ENCODE results near the gene MAP2K1.

Gene MAP2K1

DNA sequence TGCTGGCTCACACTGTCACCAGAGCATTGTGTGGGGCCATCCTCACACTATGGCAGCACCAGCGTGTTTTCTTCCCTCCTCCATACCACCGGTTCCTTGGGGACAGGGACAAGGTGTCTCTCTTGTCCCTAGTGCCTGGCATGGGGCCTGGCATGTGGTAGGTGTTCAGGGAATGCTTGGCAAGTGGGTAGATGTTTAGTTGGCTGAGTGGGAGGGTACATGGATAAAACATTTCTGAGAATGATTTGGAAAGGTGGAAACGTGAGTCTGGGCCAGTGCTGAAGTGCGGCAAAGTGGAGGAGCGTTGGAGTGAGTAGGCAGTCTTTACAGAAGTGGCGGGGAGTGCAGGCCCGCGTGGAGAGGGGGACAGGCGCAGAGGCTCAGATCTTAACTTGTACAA lies 95.8 kb downstream of the MAP2K1 start:
- H3K36me3 ChIP-seq (ENCODE audit: control insufficient read depth in 1 of 2, insufficient read depth in 2 of 2, low read length in 2 of 2) = peaks cover 6 to 26% of the 10 kb centered on the region in 2 donors
- H3K27me3 ChIP-seq (ENCODE audit: low read depth, low read length) = no peaks in the 10 kb centered on the region
- no peak overlapping the region for H3K4me3 ChIP-seq (ENCODE audit: low read depth in 1 of 2, low read length in 2 of 2)
- H3K4me1 ChIP-seq (ENCODE audit: control insufficient read depth in 1 of 2, insufficient read depth in 2 of 2, low read length in 2 of 2) = no peaks in the 10 kb centered on the region
- H3K27ac ChIP-seq (ENCODE audit: low read length) = no peak overlapping the region
- no peaks in the 10 kb centered on the region for H3K9me3 ChIP-seq (ENCODE audit: control insufficient read depth in 1 of 2, low read length in 2 of 2)

DNA sequence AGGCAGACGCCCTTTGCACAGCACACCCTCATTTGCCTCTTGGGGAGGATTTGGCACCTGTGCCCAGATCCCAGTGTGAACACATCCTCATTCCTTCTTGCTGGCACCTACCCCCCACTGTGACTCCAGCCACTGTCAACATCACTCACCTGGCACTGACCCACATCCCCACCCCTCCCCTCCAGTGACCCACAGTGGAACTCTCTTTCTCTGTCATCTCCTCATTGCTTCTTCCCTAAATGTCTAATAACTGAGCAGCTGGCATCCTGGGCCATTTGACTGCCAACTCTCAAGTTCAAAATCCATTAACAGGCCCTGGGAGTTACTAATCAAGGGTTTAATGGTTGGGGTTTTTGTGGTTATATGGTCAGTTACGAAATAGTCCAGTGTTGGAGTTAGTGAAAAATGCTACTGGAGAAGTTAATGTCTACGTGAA lies 96.4 kb downstream of the MAP2K1 start:
- H3K27ac ChIP-seq (ENCODE audit: low read length) = no peak overlapping the region
- no peak overlapping the region for H3K4me3 ChIP-seq (ENCODE audit: low read depth in 1 of 2, low read length in 2 of 2)
- H3K27me3 ChIP-seq (ENCODE audit: low read depth, low read length) = no peaks in the 10 kb centered on the region
- peaks cover 12 to 30% of the 10 kb centered on the region in 2 donors for H3K36me3 ChIP-seq (ENCODE audit: control insufficient read depth in 1 of 2, insufficient read depth in 2 of 2, low read length in 2 of 2)
- H3K4me1 ChIP-seq (ENCODE audit: control insufficient read depth in 1 of 2, insufficient read depth in 2 of 2, low read length in 2 of 2) = no peaks in the 10 kb centered on the region
- H3K9me3 ChIP-seq (ENCODE audit: control insufficient read depth in 1 of 2, low read length in 2 of 2) = no peaks in the 10 kb centered on the region

DNA sequence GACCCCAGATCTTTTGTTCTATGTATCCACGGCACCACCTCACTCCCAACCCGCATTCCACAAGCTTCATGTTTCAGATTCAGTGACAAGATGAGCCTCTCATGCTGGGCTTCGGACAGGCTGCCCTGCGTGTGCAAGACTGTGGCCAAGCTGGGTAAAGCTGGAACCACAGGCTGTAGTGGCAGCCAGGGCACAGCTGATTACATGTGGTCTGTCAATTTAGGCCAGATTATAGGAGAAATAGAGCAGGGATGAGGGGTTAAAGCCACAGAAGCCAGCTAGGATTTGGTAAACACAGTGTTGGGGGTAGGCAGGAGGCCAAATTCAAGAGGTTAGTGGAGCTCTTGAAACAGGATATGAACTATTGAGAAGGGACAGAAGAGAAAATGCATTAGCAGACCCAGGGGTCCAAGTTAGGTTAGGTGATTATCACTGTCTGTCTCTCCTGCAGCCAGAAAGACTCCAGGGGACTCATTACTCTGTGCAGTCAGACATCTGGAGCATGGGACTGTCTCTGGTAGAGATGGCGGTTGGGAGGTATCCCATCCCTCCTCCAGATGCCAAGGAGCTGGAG lies 97.9 kb downstream of the MAP2K1 start:
- Histone ChIP-seq H3K4me3 (ENCODE audit: low read depth in 1 of 2, low read length in 2 of 2) (no peak overlapping the region), H3K9me3 (ENCODE audit: control insufficient read depth in 1 of 2, low read length in 2 of 2) (no peaks in the 10 kb centered on the region), H3K36me3 (ENCODE audit: control insufficient read depth in 1 of 2, insufficient read depth in 2 of 2, low read length in 2 of 2) (peaks cover 16 to 42% of the 10 kb centered on the region in 2 donors), H3K4me1 (ENCODE audit: control insufficient read depth in 1 of 2, insufficient read depth in 2 of 2, low read length in 2 of 2) (no peaks in the 10 kb centered on the region), H3K27ac (ENCODE audit: low read length) (no peak overlapping the region), H3K27me3 (ENCODE audit: low read depth, low read length) (no peaks in the 10 kb centered on the region)

DNA sequence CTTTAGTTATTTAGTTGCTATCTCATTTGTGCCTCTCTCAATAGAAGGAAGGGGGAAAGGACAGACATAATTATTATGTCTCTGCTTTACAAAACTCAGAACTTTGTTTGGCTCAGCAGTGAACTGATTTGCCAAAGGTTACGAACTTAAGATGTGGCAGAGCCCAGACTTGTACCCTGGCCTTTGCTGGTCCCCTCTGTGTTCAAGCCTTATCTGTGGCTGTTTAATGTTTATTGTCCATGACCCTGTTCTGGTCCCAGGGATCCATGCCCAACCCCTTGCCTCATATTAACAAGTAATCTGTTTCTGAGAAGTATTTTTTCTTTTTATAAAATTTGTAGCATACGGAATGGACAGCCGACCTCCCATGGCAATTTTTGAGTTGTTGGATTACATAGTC lies 100.2 kb downstream of the MAP2K1 start:
- Histone ChIP-seq H3K36me3 (ENCODE audit: control insufficient read depth in 1 of 2, insufficient read depth in 2 of 2, low read length in 2 of 2) (peaks cover 22 to 51% of the 10 kb centered on the region in 2 donors), H3K4me3 (ENCODE audit: low read depth in 1 of 2, low read length in 2 of 2) (no peak overlapping the region), H3K4me1 (ENCODE audit: control insufficient read depth in 1 of 2, insufficient read depth in 2 of 2, low read length in 2 of 2) (no peaks in the 10 kb centered on the region)

DNA sequence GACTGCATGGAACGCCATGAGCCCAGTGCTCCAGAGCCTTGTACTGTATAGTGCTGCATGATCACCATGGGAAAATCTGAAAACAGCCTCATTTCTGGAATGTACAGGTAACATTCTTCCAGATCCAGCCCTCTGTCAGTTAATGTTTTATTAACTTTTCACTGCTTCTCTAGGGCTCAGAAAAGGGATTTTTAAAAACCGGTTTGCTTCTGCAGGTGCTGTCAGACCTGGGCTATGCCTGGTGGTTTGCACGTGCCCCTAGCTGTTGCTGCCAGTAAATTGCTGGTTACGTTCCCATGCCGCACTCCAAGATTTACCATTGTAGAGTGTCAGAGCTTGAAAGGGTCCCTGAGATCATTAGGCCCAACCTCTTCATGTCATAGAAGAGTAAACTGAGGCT lies 101.8 kb downstream of the MAP2K1 start:
- no peaks in the 10 kb centered on the region for H3K4me1 ChIP-seq (ENCODE audit: control insufficient read depth in 1 of 2, insufficient read depth in 2 of 2, low read length in 2 of 2)
- H3K9me3 ChIP-seq (ENCODE audit: control insufficient read depth in 1 of 2, low read length in 2 of 2) = no peaks in the 10 kb centered on the region
- no peak overlapping the region for H3K27ac ChIP-seq (ENCODE audit: low read length)
- no peak overlapping the region for H3K4me3 ChIP-seq (ENCODE audit: low read depth in 1 of 2, low read length in 2 of 2)
- H3K27me3 ChIP-seq (ENCODE audit: low read depth, low read length) = no peaks in the 10 kb centered on the region
- H3K36me3 ChIP-seq (ENCODE audit: control insufficient read depth in 1 of 2, insufficient read depth in 2 of 2, low read length in 2 of 2) = peaks cover 31 to 53% of the 10 kb centered on the region in 2 donors

More for the DNA sequence above, 100.2 kb downstream of the MAP2K1 start:
- Histone ChIP-seq H3K27ac (ENCODE audit: low read length) (no peak overlapping the region), H3K27me3 (ENCODE audit: low read depth, low read length) (no peaks in the 10 kb centered on the region), H3K9me3 (ENCODE audit: control insufficient read depth in 1 of 2, low read length in 2 of 2) (no peaks in the 10 kb centered on the region)

DNA sequence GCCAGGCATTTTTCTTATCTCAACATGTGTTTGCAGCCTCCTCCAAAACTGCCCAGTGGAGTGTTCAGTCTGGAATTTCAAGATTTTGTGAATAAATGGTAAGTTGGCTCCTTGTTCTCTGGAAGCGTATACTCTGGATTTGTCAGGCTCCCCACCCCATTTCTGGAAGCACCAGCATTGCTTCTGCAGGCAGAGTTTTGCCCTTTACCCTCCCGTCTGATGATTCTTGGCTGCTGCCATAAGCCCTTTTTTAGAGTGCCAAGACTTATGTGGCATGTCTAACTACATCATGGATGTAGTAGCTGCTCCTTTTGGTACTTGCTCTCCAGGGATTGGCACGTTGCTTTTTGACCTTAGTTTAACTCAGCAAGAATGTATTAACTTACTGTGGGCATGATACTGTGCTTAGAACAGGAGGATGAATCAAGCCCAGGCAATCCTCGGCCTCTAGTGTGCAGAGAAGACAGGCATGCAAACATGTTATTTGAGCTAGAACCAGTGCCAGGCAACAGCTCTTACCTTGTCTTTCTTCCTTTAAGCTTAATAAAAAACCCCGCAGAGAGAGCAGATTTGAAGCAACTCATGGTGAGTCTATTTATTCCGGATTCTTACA lies 102.6 kb downstream of the MAP2K1 start:
- no peak overlapping the region for H3K4me3 ChIP-seq (ENCODE audit: low read depth in 1 of 2, low read length in 2 of 2)
- H3K27me3 ChIP-seq (ENCODE audit: low read depth, low read length) = no peaks in the 10 kb centered on the region
- no peaks in the 10 kb centered on the region for H3K9me3 ChIP-seq (ENCODE audit: control insufficient read depth in 1 of 2, low read length in 2 of 2)
- H3K27ac ChIP-seq (ENCODE audit: low read length) = no peak overlapping the region
- H3K36me3 ChIP-seq (ENCODE audit: control insufficient read depth in 1 of 2, insufficient read depth in 2 of 2, low read length in 2 of 2) = peaks cover 36 to 58% of the 10 kb centered on the region in 2 donors
- H3K4me1 ChIP-seq (ENCODE audit: control insufficient read depth in 1 of 2, insufficient read depth in 2 of 2, low read length in 2 of 2) = no peaks in the 10 kb centered on the region

DNA sequence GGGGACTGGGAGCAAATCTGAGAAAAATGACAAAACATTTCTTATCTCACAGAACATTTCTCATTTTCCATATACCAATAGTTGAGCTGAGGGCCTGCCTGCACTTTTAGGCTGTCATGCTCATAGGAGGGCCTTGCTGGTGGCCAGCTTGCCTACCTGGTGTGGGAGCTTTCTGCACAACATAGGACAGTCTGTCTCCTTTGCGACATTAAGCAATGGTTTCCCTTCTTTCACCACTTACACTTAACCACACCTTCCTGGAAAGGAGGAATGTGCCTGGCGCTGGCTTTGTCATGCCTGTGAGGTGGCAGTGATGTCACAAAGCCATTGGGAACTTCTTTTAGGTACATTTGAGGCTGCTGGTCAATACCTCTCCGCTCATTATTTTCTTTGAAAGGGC lies 105.1 kb downstream of the MAP2K1 start:
- H3K27me3 ChIP-seq (ENCODE audit: low read depth, low read length) = no peaks in the 10 kb centered on the region
- no peaks in the 10 kb centered on the region for H3K9me3 ChIP-seq (ENCODE audit: control insufficient read depth in 1 of 2, low read length in 2 of 2)
- peaks cover 0 to 8% of the 10 kb centered on the region in 2 donors for H3K4me1 ChIP-seq (ENCODE audit: control insufficient read depth in 1 of 2, insufficient read depth in 2 of 2, low read length in 2 of 2)
- H3K36me3 ChIP-seq (ENCODE audit: control insufficient read depth in 1 of 2, insufficient read depth in 2 of 2, low read length in 2 of 2) = peaks cover 42 to 60% of the 10 kb centered on the region in 2 donors
- H3K27ac ChIP-seq (ENCODE audit: low read length) = no peak overlapping the region
- no peak overlapping the region for H3K4me3 ChIP-seq (ENCODE audit: low read depth in 1 of 2, low read length in 2 of 2)

DNA sequence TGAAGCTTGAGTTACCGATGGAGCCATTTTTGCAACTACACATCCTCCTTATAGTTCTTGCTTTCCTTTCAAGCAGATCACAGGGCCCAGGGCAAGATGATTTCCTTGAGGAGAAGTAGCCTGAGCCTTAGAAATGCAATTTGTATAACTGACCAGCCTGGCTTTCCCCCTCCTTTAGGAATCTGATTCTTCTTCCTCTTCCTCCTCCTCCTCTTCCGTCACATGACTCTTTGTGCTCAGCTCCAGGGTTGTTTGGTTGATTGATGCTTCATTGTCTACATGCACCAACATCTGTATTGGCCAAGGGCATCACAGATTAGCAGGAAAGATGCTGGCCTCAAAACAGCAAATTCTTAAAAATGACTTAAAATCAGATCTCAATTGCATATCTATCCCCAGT lies 107.5 kb downstream of the MAP2K1 start:
- no peak overlapping the region for H3K27ac ChIP-seq (ENCODE audit: low read length)
- no peak overlapping the region for H3K4me3 ChIP-seq (ENCODE audit: low read depth in 1 of 2, low read length in 2 of 2)
- H3K27me3 ChIP-seq (ENCODE audit: low read depth, low read length) = no peaks in the 10 kb centered on the region
- H3K9me3 ChIP-seq (ENCODE audit: control insufficient read depth in 1 of 2, low read length in 2 of 2) = no peaks in the 10 kb centered on the region
- peaks cover 0 to 21% of the 10 kb centered on the region in 2 donors for H3K4me1 ChIP-seq (ENCODE audit: control insufficient read depth in 1 of 2, insufficient read depth in 2 of 2, low read length in 2 of 2)
- H3K36me3 ChIP-seq (ENCODE audit: control insufficient read depth in 1 of 2, insufficient read depth in 2 of 2, low read length in 2 of 2) = peaks cover 49 to 56% of the 10 kb centered on the region in 2 donors

DNA sequence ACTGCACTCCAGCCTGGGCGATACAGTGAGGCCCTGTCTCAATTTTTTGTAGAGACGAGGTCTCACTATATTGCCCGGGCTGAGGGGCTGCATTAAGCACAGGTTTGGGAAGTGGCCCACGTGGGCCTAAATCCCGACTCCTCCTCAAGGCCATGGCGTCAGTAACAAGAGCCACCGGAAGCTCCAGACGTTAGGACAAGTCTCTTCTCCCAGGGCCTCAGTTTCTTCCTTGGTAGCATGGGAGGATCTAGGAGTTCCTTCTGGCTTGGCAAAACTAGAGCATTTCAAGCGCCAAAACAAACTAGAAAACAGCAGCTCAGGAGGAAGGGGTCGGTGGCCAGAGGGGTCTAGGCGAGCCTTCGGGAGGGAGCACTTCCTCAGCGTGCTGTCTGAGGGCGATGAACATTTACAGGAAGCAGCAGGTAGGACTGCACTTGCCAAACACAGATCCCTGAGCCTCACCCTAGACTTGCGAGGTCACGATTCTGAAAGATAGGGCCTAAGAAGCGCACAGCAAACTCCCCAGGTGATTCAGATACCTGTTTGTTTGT lies 110.3 kb downstream of the MAP2K1 start:
- Histone ChIP-seq H3K4me3 (ENCODE audit: low read depth in 1 of 2, low read length in 2 of 2) (peak overlapping the region; percentile 78 to 98), H3K27me3 (ENCODE audit: low read depth, low read length) (no peaks in the 10 kb centered on the region), H3K4me1 (ENCODE audit: control insufficient read depth in 1 of 2, insufficient read depth in 2 of 2, low read length in 2 of 2) (peaks cover 0 to 26% of the 10 kb centered on the region in 2 donors), H3K9me3 (ENCODE audit: control insufficient read depth in 1 of 2, low read length in 2 of 2) (no peaks in the 10 kb centered on the region), H3K27ac (ENCODE audit: low read length) (peak overlapping the region; percentile 96), H3K36me3 (ENCODE audit: control insufficient read depth in 1 of 2, insufficient read depth in 2 of 2, low read length in 2 of 2) (peaks cover 57 to 58% of the 10 kb centered on the region in 2 donors)

DNA sequence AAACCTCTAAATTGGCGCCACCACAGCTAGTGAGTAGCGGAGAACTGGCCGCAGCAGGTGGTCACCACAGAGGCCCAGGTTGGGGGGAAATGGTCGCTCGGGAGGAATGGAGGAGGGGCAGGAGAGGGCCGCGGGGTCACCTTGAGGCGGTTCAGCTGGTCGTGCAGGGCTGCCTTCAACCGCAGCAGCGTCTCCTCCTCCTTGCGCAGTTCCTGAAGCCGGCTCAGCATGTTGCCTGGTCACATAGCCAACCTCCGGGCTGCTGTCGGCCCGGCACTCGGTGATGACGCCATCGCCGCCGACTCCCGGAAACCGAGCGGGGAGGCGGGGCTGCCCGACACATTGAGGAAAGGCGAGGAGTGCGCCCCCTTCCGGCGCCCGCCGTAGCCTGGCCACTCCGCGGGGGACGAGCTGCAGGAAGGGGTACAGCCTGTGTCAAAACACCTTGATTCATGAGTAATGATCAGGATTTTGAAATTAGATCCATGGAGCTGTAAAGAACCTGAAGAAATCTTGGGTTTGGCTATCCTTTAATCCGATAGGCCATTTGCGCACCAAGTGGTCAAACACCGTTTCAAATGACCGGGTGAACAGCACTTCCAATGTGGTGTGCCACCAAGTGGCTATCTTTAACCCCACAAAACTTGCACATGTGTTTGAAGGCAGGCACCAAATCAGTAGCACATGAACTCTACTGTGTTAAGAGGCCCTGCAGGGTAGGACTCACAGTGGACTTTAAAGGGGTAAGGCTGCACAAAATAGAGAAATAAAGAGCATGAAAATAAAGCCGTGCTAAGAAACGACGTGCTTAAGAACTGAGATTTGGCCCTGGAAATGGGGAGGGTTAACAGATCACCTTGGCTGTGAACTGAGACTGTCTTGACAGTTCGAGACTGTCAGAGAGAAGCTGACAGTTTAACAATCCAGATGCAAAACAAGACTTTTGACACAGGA lies 111.1 kb downstream of the MAP2K1 start, which contains the start of gene SNAPC5:
Gene SNAPC5 (minus strand): TSS at position 261 of the 954 bp plus-strand sequence. CDS start 31 bp downstream, at position 230.
- H3K9me3 ChIP-seq (ENCODE audit: control insufficient read depth in 1 of 2, low read length in 2 of 2) = no peaks in the 10 kb centered on the region
- H3K4me3 ChIP-seq (ENCODE audit: low read depth in 1 of 2, low read length in 2 of 2) = peak within 1 kb of the TSS; percentile 78 to 98
- peaks cover 58 to 60% of the 10 kb centered on the region in 2 donors for H3K36me3 ChIP-seq (ENCODE audit: control insufficient read depth in 1 of 2, insufficient read depth in 2 of 2, low read length in 2 of 2)
- H3K4me1 ChIP-seq (ENCODE audit: control insufficient read depth in 1 of 2, insufficient read depth in 2 of 2, low read length in 2 of 2) = peaks cover 0 to 33% of the 10 kb centered on the region in 2 donors
- H3K27me3 ChIP-seq (ENCODE audit: low read depth, low read length) = no peaks in the 10 kb centered on the region
- H3K27ac ChIP-seq (ENCODE audit: low read length) = peak within 1 kb of the TSS; percentile 96

Measured in muscle layer of duodenum (tissue), 2 donors.